Inferior parietal cortex (tissue), 1 donor: ENCODE results near the gene RNASE11.
A peak's percentile ranks its signal among the peaks of the same experiment; 100 is the strongest.
"Not testable (repeated sequence)": the region's sequence is repeated elsewhere in the genome, so short reads cannot be mapped to it uniquely, and the experiment has no call there.

Experiments used
- DNase-seq: peaks from one replicate; pipeline ENCODE4 v3.0.0-alpha.2; 2016; ENCODE audit errors: extremely low spot score

The RNASE11 gene

GRCh38 chr14:20614038-20614840 lies 26.4 kb upstream of the RNASE11 start:
- DNase-seq: peak; percentile 15

- peak; percentile 93 for DNase-seq
Measured at GRCh38 chr14:20613094-20614037, 25.6 kb upstream of the RNASE11 start.

- peak; percentile 11 for DNase-seq
Measured at GRCh38 chr14:20612403-20612802, 24.6 kb upstream of the RNASE11 start.

GRCh38 chr14:20611277-20611676 lies 23.5 kb upstream of the RNASE11 start:
- peak; percentile 2 for DNase-seq

GRCh38 chr14:20610002-20610765 lies 22.4 kb upstream of the RNASE11 start:
- peak; percentile 83 for DNase-seq

GRCh38 chr14:20609215-20610001 lies 21.6 kb upstream of the RNASE11 start:
- peak; percentile 96 for DNase-seq

- no peak for DNase-seq
Measured at GRCh38 chr14:20608383-20609110, 20.7 kb upstream of the RNASE11 start.

- no peak for DNase-seq
Measured at GRCh38 chr14:20607617-20608016, 19.8 kb upstream of the RNASE11 start.

- no peak for DNase-seq
Measured at GRCh38 chr14:20606902-20607242, 19.1 kb upstream of the RNASE11 start.

GRCh38 chr14:20606190-20606901 lies 18.5 kb upstream of the RNASE11 start:
- peak; percentile 16 for DNase-seq

GRCh38 chr14:20603813-20604690 lies 16.3 kb upstream of the RNASE11 start:
- no peak for DNase-seq

- no peak for DNase-seq
Measured at GRCh38 chr14:20602583-20602982, 14.8 kb upstream of the RNASE11 start.

- no peak for DNase-seq
Measured at GRCh38 chr14:20601522-20601921, 13.7 kb upstream of the RNASE11 start.

GRCh38 chr14:20597108-20597507 lies 9.3 kb upstream of the RNASE11 start:
- DNase-seq: no peak

GRCh38 chr14:20595726-20596125 lies 7.9 kb upstream of the RNASE11 start:
- not testable (repeated sequence) for DNase-seq

- DNase-seq: no peak
Measured at GRCh38 chr14:20592574-20592973, 4.8 kb upstream of the RNASE11 start.

- no peak for DNase-seq
Measured at GRCh38 chr14:20591235-20591634, 3.4 kb upstream of the RNASE11 start, which contains the start of gene RNASE12. Gene RNASE12 (minus strand): TSS chr14:20591376. CDS start chr14:20590723, 653 bp downstream.

GRCh38 chr14:20583908-20584307 lies 3.9 kb downstream of the RNASE11 start:
- no peak for DNase-seq

- DNase-seq: no peak
Measured at GRCh38 chr14:20583142-20583541, 4.7 kb downstream of the RNASE11 start.
